Measurements from ENCODE around the gene BHLHE41. TPM values are rescaled to one million over a fixed set of nuclear protein-coding genes. Genes with fewer than 3 reads are reported as not detected.

Gene BHLHE41
- total and polyA plus RNA-seq, 9 of the 15 experiments (the other 6 are each of a cell fraction or from before 2014, with no cell fraction given): not detected

DNA sequence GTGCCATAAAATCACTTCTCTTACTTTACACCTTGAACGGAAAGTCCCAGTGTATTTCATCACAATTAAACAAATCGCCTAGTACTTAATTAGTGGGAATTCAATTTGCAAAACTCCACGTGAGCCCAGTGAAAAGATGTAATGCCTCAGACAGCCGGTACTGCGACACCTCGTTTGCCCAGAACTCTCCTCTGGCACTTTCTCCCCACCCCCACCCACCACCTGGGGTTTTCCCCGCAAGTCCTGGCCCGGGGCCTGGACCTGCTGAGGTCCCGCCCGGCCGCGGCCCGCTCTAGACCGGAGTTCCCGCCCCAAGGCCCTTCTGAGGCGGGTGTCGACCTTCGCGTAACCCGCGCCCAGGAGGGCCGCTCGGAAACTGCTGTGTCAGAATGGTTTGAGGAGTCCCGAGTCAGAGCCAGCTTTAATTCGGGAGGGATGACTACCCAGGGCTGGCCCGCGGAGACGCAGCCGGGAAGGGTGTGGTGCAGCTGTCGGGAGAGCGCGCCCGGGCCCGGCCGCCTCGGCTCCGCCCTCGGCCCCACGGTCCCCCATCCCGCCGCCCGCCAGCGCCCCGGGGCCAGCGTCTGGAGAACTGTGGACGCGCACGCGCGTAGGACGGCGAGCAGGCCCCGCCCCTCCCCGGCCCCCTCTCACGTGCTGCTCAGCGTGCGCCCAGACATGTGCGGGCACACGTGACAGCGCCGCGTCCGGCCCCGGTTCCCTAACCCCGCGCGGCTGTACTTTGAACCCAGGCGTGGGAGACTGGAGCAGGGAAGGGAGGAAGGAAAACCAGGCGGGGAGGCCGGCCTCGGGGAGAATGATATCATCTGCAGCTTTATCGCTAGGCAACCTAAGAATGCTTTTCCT, 10.8 kb downstream of the BHLHE41 start (continued):
- TF ChIP-seq, protein P1, sequence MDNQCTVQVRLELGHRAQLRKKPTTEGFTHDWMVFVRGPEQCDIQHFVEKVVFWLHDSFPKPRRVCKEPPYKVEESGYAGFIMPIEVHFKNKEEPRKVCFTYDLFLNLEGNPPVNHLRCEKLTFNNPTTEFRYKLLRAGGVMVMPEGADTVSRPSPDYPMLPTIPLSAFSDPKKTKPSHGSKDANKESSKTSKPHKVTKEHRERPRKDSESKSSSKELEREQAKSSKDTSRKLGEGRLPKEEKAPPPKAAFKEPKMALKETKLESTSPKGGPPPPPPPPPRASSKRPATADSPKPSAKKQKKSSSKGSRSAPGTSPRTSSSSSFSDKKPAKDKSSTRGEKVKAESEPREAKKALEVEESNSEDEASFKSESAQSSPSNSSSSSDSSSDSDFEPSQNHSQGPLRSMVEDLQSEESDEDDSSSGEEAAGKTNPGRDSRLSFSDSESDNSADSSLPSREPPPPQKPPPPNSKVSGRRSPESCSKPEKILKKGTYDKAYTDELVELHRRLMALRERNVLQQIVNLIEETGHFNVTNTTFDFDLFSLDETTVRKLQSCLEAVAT (IDR thresholded peaks at IDR 0.05): no peak
- TF ChIP-seq SRSF1 (IDR thresholded peaks at IDR 0.05; ENCODE audit: low read depth, low read length) (no peak), MXI1 (IDR thresholded peaks at IDR 0.05; ENCODE audit: low read depth, low read length) (peak; percentile 26; the same call in 1 of the 2 replicates), ZNF77 (CRISPR knock-in tag; IDR thresholded peaks at IDR 0.05) (no peak), FIP1L1 (IDR thresholded peaks at IDR 0.05; ENCODE audit: low read depth, low read length, poor library complexity, severe bottlenecking) (no peak), SMAD4 (CRISPR knock-in tag; conservative IDR thresholded peaks at IDR 0.05) (peak; percentile 43; the same call in 1 of the 2 replicates), RFX7 (CRISPR knock-in tag; IDR thresholded peaks at IDR 0.05) (no peak), ZNF143 (CRISPR knock-in tag; IDR thresholded peaks at IDR 0.05) (no peak), TFAM (CRISPR knock-in tag; conservative IDR thresholded peaks at IDR 0.05) (no peak), ZNF644 (tag; IDR thresholded peaks at IDR 0.05; ENCODE audit: low read depth) (no peak), MTF1 (CRISPR knock-in tag; IDR thresholded peaks at IDR 0.05; ENCODE audit: borderline replicate concordance) (no peak), SMAD2 (IDR thresholded peaks at IDR 0.05; ENCODE audit: low read depth, low read length) (no peak), POLR2B (IDR thresholded peaks at IDR 0.05; ENCODE audit: low read depth, partially characterized antibody) (no peak), ZNF146 (CRISPR knock-in tag; IDR thresholded peaks at IDR 0.05; ENCODE audit: unreplicated experiment) (no peak)
- TF ChIP-seq, protein P2, sequence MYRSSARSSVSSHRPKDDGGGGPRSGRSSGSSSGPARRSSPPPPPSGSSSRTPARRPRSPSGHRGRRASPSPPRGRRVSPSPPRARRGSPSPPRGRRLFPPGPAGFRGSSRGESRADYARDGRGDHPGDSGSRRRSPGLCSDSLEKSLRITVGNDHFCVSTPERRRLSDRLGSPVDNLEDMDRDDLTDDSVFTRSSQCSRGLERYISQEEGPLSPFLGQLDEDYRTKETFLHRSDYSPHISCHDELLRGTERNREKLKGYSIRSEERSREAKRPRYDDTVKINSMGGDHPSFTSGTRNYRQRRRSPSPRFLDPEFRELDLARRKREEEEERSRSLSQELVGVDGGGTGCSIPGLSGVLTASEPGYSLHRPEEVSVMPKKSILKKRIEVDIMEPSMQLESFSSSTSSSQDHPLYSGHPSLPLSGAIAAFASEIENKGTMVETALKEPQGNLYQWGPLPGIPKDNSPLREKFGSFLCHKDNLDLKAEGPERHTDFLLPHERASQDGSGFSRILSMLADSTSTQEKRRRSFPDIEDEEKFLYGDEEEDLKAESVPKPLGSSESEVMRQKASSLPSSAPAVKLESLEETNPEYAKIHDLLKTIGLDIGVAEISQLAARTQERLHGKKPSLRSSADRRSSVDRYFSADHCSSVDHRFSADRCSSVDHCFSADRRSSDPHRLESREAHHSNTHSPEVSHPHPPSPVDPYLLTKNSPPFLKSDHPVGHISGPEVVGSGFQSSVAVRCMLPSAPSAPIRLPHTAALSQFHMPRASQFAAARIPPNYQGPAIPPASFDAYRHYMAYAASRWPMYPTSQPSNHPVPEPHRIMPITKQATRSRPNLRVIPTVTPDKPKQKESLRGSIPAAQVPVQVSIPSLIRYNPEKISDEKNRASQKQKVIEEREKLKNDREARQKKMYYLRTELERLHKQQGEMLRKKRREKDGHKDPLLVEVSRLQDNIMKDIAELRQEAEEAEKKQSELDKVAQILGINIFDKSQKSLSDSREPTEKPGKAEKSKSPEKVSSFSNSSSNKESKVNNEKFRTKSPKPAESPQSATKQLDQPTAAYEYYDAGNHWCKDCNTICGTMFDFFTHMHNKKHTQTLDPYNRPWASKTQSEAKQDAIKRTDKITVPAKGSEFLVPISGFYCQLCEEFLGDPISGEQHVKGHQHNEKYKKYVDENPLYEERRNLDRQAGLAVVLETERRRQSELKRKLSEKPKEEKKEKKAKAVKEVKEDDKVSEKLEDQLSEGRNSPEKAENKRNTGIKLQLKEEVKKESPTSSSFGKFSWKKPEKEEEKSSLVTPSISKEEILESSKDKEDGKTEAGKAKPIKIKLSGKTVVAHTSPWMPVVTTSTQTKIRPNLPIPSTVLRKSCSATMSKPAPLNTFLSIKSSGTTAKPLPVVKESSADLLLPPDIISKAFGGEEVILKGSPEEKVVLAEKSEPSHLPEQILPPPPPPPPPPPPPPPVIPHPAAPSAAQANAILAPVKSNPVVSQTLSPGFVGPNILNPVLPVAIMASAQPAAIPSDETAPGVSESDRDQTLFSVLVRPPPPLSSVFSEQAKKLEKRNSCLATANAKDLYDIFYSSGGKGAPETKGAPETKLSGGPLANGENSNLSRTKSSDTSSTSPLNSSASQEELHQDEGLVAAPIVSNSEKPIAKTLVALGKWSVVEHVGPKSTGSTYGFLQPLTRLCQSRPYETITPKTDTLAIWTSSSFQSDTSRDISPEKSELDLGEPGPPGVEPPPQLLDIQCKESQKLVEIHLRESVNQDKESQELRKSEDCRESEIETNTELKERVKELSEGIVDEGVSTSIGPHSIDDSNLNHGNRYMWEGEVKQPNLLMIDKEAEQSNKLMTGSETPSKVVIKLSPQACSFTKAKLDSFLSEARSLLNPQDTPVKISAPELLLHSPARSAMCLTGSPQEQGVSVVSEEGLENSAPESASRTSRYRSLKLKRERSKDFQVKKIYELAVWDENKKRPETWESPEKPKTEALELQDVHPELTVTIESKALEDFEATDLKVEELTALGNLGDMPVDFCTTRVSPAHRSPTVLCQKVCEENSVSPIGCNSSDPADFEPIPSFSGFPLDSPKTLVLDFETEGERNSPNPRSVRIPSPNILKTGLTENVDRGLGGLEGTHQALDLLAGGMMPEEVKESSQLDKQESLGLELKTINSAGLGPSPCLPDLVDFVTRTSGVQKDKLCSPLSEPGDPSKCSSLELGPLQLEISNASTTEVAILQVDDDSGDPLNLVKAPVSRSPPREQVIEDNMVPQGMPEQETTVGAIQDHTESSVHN (IDR thresholded peaks at IDR 0.05; ENCODE audit: borderline replicate concordance in 1 of 2, low read depth in 1 of 2): no peak
- TF ChIP-seq, protein P3, sequence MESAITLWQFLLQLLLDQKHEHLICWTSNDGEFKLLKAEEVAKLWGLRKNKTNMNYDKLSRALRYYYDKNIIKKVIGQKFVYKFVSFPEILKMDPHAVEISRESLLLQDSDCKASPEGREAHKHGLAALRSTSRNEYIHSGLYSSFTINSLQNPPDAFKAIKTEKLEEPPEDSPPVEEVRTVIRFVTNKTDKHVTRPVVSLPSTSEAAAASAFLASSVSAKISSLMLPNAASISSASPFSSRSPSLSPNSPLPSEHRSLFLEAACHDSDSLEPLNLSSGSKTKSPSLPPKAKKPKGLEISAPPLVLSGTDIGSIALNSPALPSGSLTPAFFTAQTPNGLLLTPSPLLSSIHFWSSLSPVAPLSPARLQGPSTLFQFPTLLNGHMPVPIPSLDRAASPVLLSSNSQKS (CRISPR knock-in tag; IDR thresholded peaks at IDR 0.05): no peak

All from K562 (cell line).